NK-92 treated with Interleukin-12 subunit alpha and Interleukin-12 subunit beta, amount 100 ng/mL, for 24 hours (cell line): ENCODE data around the gene C1orf35.

Source experiments
- DNase-seq: peaks from one replicate; lab custom pipeline; 2025; lab: John Stamatoyannopoulos, UW

The C1orf35 gene

DNA sequence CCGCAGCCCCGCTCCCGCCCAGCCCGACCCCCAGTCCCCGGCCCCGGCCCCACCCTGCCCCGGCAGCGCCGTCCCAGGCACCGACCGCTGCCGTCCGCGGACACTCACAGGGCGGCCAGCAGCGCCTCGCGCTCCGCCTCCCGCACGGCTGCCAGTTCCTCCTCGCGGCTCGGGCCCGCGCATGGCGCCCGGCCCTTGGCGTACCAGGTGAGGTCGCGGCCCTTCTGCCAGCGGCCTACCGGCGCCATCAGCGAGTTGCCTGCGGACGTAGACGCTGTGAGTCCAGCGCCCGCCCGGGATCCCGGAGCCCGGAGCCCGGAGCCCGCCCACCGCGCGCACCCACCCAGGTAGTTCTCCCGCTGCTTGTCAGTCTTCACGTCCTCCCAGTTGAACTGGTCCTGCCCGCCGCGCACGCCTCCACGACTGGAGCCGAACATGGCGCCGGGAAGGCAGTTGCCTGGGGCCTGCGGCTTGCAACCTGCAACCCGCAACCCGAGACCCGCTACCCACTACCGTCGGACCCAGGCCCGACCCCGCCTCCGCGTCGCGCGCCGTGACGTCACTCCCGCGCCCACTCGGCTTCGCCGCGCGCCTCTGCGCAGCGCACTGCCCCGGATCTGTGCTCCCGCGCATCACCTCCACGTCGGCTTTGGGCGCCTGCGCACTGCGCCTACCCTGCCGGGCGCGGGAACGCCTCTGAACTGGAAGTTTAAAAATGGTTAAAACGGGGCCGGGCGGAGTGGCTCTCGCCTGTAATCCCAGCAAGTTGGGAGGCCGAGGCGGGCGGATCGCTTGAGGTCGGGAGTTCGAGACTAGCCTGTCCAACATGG, at the start of gene C1orf35:
Gene C1orf35, minus strand, starts transcription at position 535 of the 830 bp plus-strand sequence. Its CDS starts 98 bp downstream, at position 437.
- DNase-seq: peak; percentile 90

DNA sequence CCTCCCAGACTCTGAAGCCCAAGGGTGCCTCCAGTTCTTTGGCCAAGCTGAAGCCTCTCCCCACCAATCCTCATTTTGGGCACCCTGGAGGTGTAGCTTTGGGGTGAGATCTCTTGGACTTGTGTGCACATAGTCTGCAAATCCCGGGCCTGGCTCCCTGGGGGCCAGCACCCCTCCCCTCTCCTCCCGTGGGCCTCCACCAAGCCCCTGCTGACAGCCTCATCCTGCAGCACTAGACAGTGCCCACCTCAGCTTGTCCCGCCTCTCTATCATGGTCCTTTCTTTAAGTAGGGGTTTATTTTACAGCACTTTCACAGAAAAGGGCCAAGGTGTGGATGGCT, 49.8 kb upstream of the C1orf35 start:
- DNase-seq: no peak

GRCh38 chr1:228152097-228152917, 49.2 kb upstream of the C1orf35 start:
- DNase-seq: no peak

DNA sequence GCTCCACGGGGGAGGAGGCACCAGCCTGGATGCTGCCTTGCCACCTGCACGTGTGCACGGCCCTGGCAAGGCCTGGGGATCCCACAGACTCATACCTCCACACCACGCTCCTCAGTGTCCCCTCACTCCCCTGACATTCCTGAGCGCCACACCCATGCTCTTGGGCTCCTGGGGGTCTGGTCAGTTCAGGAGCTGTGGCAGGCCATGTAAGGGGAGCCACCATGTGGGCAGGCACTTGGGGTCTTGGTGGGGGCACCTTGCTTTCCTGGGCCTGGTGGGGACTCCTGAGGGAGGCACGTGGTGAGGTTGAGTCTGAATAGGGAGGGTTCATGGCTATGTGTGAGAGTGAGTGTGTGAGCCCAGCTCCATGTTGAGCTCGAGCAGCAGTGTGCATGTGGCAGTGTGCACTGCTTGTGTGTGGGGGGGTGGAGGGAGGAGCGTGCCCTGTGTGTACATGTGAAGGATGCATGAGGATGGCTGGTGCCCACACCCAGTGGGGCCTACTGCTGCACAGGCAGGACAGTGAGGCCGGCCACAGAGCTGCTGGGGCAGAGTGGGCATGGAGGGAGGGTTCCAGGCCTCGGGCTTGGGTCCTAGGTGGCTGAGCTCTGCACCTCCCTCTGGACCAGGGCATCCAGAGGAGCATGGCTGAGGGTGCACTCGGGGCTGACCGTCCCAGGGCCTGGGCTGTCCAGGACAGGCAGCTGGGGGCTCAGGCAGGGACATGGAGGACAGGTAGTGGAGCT, 48.2 kb upstream of the C1orf35 start:
- DNase-seq: no peak

DNA sequence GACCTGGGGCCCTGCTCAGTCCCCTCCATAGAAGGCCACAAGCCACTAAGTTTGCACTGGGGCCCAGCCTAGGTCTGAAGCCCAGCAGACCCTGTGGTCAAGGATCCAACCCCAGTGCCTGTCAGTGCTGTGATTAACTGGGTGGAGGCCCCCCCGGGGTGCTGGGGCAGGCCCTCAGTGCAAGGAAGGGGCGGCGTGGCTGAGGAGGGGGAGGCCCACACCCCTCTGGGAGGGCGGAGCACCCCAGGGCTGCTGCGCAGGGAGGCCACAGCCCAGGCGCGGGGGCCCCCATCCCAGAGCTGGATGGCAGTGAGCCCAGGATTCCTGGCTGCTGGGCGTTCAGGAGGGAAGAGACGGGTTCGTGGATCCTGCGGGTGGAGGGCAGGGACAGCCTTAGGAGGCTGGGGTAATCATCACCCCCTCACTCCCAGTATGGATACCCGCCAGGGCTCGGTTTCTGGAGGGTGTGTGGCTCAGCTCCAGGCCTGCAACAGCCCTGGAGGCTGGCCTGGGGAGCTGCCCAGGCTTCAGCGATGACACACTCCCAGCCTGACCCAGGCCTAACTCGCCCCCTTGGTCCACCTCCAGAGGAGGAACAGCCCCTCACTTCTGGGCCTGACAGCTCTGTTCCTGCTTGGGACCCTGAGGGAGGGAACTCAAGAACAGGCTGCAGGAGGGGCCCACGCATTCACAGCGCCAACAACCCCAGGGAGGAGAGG, 47.5 kb upstream of the C1orf35 start:
- no peak for DNase-seq

DNA sequence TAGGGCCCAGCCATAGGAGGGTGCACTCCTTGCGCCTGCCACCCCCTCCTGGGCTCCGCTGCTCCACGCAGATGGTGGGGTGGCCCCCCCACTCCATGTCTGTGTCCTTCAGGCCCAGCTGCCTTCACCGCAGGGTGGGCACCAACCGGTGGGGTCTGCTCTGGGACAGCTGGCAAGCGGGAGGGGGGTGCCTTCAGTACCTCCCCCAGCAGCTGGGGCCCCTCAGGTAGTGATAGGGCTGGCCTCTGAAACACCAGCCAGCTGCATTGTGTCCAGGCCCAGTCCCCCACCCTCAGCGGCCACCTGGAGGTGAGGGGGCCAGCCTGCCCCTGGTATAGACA, 47.0 kb upstream of the C1orf35 start:
- no peak for DNase-seq

DNA sequence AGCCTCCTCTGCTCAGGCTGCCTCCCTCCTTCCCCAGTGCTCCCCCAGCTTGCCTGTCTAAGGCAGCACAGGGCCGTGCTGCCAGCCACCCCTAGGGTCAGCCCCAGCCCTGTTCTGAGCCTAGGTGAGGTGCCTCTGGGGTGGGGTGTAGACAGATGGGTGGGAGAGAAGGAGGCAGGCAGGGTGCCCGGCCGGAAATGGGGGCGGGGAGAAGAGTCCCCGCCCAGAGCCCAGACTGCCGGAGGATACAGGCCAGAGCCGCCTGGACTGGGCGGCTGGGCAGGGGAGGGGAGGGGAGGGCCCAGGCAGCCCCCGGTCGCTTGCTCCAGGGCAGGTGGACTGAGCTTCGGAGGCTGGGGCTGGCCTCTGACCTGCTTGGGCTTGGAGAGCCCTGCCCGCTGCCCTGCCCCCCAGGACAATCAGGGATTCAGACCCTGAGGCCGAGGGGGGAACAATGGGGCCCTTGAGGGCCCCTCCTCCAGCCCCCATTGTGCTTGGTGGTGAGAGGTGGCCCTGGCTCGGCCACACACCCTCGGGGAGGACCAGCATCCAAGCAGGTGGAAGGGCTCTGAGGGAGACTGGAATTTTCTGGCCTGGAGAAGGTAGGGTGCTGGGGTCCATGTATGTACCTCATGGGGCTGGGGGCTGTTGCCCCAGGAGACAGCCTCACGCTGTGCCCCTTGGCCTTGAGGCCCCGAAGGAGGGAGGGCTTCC, 46.4 kb upstream of the C1orf35 start, which contains the start of gene GJC2:
Gene GJC2, plus strand, starts transcription at position 525 of the 714 bp plus-strand sequence. CDS start 7,829 bp downstream, outside the sequence.
- no peak for DNase-seq

GRCh38 chr1:228148935-228149405, 45.8 kb upstream of the C1orf35 start:
- DNase-seq: no peak

DNA sequence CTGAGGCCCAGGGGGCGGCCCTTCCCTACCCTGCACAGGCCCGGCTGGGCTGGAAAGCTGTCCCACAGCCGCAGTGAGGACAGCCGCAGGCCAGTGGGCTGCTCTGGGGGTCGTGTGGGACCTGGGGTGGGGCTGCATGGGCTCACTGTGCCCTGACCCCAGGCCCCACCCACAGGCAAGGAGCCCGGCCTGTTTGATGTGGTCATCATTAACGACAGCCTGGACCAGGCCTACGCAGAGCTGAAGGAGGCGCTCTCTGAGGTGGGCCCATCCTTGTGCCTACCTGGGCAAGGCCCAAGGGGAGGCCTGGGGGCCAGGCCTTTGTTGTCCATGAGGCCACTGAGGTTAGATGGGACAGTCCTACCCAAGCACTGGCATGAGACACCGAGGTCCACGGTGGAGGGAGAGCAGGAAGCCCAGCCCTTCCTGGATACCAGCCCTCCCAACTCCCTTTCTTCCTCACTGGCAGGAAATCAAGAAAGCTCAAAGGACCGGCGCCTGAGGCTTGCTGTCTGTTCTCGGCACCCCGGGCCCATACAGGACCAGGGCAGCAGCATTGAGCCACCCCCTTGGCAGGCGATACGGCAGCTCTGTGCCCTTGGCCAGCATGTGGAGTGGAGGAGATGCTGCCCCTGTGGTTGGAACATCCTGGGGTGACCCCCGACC, 45.2 kb upstream of the C1orf35 start:
- no peak for DNase-seq

- DNase-seq: no peak
Measured at GRCh38 chr1:228147768-228148167, 44.6 kb upstream of the C1orf35 start.

GRCh38 chr1:228147151-228147693, 44.1 kb upstream of the C1orf35 start:
- no peak for DNase-seq

- no peak for DNase-seq
Measured at GRCh38 chr1:228146417-228147150, 43.5 kb upstream of the C1orf35 start.

DNA sequence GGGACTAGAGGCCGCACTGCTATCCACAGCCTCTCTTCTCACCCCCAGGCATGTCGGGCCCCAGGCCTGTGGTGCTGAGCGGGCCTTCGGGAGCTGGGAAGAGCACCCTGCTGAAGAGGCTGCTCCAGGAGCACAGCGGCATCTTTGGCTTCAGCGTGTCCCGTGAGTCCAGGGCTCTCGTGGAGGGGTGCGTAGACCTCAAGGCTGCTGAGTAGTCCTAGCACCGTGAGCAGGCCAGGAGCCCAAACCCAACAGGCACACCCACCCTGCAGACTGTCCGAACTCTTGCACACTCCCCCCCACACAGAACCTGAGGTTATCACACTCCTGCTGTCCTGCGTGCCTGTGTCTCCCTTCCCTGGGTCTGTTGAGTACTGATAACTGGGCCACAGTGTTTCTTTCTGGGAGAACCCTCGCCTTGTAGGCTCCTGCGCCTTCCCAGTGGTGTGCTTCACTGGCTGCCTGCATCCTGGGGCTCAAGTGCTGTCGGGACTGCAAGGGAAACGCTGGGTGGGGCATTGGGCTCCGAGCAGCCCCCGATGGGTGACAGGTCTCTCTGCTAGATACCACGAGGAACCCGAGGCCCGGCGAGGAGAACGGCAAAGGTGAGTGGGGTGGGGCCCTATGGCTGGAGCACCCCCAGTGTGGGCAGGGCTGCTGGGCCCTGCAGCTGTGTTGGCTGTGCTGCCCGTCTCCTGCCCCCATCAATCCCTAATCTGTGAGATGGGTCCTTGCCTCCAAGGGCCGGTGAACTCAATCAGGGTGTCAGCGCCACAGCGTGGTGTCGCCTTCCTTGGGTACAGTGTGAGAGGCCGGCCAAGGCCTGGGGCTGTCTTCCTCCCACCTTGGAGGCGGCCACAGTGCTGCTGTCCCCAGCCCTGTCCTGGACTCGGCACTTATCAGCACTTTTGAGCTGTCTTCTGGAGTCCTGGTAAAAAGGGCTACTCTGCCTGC, 42.6 kb upstream of the C1orf35 start:
- no peak for DNase-seq

DNA sequence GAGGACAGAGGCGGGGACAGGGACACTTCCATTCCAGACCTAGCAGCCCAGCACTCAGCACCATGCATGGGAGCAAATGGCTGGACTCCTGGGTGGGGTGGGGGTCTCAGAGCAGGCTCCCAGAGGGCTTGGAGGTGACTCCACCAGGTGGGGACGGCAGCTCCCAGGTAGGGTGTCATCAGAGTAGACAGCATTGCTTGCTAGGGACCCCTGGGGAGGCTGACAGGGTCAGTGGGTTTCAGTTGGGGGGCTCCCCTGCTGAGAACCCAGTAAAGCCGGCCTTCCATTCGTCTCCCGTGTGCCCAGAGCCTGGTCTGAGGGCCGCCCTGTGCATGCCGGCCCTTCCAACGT, 41.8 kb upstream of the C1orf35 start:
- no peak for DNase-seq

DNA sequence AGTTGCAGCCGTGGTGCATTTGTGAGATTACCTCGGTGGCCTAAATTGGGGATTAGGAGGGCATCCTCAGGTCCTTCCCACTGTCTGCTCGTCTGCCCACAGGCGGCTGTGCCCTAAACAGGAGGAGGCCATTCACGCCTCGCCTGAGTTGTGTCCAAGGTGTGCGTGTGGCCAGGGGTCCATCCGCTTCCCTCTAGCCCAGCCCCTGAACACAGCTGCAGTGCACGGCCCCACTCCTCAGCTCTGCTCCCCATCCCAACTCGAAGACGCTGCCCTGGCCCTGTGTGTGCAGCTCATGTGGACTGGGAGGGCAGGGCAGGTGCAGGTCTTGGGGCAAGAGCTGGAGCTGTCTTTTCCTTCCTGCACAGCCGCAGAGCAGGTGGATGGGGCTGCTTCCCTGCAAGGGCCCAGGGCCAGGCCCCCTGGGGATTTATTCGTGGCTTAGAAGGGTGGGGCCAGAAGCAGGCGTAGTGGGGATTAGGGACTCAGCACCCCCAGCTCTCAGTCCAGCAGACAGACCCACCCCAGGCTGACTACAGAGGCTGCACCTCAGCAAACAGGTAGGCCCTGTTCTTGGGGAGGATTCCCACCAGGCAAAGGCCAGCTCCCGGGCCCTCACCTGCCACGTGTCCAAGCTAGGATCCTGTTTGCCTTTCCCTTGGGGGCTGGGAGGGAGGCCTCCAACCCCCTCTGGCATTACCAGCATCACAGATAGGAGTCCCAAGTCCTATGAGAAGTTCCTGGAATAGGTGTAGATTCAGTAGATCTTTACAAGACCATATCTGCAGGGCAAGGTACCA, 41.3 kb upstream of the C1orf35 start:
- no peak for DNase-seq

DNA sequence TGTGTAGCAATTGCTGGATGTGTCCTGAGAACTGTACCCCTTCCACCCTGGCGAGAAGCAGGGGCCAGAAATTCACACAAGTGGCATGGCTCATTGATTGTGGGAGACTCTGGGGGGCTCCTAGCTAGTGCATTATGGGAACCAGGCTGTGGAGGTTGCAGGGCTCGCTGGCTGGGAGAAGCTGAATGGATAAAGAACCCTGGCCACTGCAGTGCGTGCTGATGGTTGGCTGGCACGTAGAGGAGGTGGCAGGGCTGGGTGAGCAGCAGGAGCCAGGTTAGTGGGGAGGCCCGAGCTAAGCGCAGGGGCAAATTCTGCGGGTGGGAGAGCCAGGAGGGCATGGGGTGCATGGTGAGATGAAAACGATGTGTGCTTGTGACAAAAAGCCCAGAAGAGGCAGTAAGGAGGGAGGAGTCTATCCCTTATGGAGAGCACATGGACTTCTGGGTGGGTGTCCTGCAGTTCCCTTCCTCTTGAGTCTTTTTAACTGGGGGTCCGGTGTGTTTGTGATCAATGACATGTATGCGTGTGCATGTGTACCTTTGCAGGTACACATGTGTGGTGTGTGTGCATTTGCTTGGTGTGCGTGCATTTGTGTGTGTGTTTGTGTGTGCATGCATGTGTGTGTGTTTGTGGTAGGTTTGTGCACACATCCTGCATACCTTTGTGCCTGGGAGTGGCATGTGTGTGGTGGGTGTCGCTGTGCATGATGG, 40.5 kb upstream of the C1orf35 start:
- DNase-seq: no peak

- no peak for DNase-seq
Measured at GRCh38 chr1:228142701-228143136, 39.6 kb upstream of the C1orf35 start.
